NCI-H82 (cell line): ENCODE data around the gene CCDC181.
A peak's percentile ranks its signal among the peaks of the same experiment; 100 is the strongest.
"Not testable (repeated sequence)": the region's sequence is repeated elsewhere in the genome, so short reads cannot be mapped to it uniquely, and the experiment has no call there.

Experiments used
- DNase-seq: peaks from one replicate; lab custom pipeline; 2025; lab: John Stamatoyannopoulos, UW

The CCDC181 gene

GRCh38 chr1:169427081-169427641 is at the start of gene CCDC181:
Gene CCDC181, minus strand, starts transcription at chr1:169427474. Its CDS starts 2,547 bp downstream, at chr1:169424927.
- peak; percentile 95 for DNase-seq

GRCh38 chr1:169475806-169476387 is 48.6 kb upstream of the CCDC181 start:
- DNase-seq = peak; percentile 72

GRCh38 chr1:169474302-169474995 is 47.2 kb upstream of the CCDC181 start:
- no peak for DNase-seq

GRCh38 chr1:169473347-169473746 is 46.1 kb upstream of the CCDC181 start:
- no peak for DNase-seq

- DNase-seq = no peak
Observed at GRCh38 chr1:169472738-169473137, 45.5 kb upstream of the CCDC181 start.

GRCh38 chr1:169468982-169469381 is 41.7 kb upstream of the CCDC181 start:
- no peak for DNase-seq

GRCh38 chr1:169466259-169467230 is 39.3 kb upstream of the CCDC181 start:
- peak; percentile 38 for DNase-seq

- no peak for DNase-seq
Observed at GRCh38 chr1:169465281-169465680, 38.0 kb upstream of the CCDC181 start.

- no peak for DNase-seq
Observed at GRCh38 chr1:169462385-169462784, 35.1 kb upstream of the CCDC181 start.

GRCh38 chr1:169461390-169462000 is 34.2 kb upstream of the CCDC181 start:
- DNase-seq = no peak

- DNase-seq = no peak
Observed at GRCh38 chr1:169460191-169460833, 33.0 kb upstream of the CCDC181 start.

- no peak for DNase-seq
Observed at GRCh38 chr1:169457443-169457842, 30.2 kb upstream of the CCDC181 start.

- no peak for DNase-seq
Observed at GRCh38 chr1:169456029-169456428, 28.8 kb upstream of the CCDC181 start.

- no peak for DNase-seq
Observed at GRCh38 chr1:169452921-169453320, 25.6 kb upstream of the CCDC181 start.

GRCh38 chr1:169451218-169451824 is 24.0 kb upstream of the CCDC181 start:
- DNase-seq = no peak

- no peak for DNase-seq
Observed at GRCh38 chr1:169443923-169444322, 16.6 kb upstream of the CCDC181 start.

- peak; percentile 91 for DNase-seq
Observed at GRCh38 chr1:169426174-169426705, 1.0 kb downstream of the CCDC181 start.

- no peak for DNase-seq
Observed at GRCh38 chr1:169421309-169421708, 6.0 kb downstream of the CCDC181 start.

GRCh38 chr1:169414952-169415351 is 12.3 kb downstream of the CCDC181 start:
- no peak for DNase-seq

GRCh38 chr1:169408340-169408739 is 18.9 kb downstream of the CCDC181 start:
- DNase-seq = not testable (repeated sequence)

GRCh38 chr1:169402578-169402977 is 24.7 kb downstream of the CCDC181 start:
- not testable (repeated sequence) for DNase-seq
